BLaER1 (cell line): ENCODE results near the gene ARPC1B.
"Not testable (repeated sequence)": the region's sequence is repeated elsewhere in the genome, so short reads cannot be mapped to it uniquely, and the experiment has no call there.

Experiments used
- H3K27ac ChIP-seq: shearing (Covaris generic); formaldehyde crosslinking; 2 replicates; pipeline ENCODE4 v1.8.1; 2022
- H3K27me3 ChIP-seq: shearing (Covaris generic); formaldehyde crosslinking; 2 replicates; pipeline ENCODE4 v1.8.1; 2022
- H3K36me3 ChIP-seq: shearing (Covaris generic); formaldehyde crosslinking; 2 replicates; pipeline ENCODE4 v1.8.1; 2022
- H3K4me1 ChIP-seq: shearing (Covaris generic); formaldehyde crosslinking; 2 replicates; pipeline ENCODE4 v1.8.1; 2022
- H3K4me2 ChIP-seq: shearing (Covaris generic); formaldehyde crosslinking; 2 replicates; pipeline ENCODE4 v1.8.1; 2022
- H3K4me3 ChIP-seq: shearing (Covaris generic); formaldehyde crosslinking; 2 replicates; pipeline ENCODE4 v1.8.1; 2022
- H3K9ac ChIP-seq: shearing (Covaris generic); formaldehyde crosslinking; 2 replicates; pipeline ENCODE4 v1.8.1; 2022
- H3K9me3 ChIP-seq: shearing (Covaris generic); formaldehyde crosslinking; 2 replicates; pipeline ENCODE4 v1.8.1; 2022
- H4K20me1 ChIP-seq: shearing (Covaris generic); formaldehyde crosslinking; 2 replicates; pipeline ENCODE4 v1.8.1; 2022
- Cebpa-rat ChIP-seq: shearing (Covaris generic); IDR thresholded peaks from 2 replicates; pipeline ENCODE4 v1.8.1; 2022

The ARPC1B gene

GRCh38 chr7:99420986-99421385, 46.5 kb downstream of the ARPC1B start:
- Histone ChIP-seq H3K36me3 (peaks cover 99% of the 10 kb centered on the region), H3K4me3 (no peak overlapping the region), H3K9ac (no peak overlapping the region), H3K4me2 (no peak overlapping the region), H3K4me1 (peaks cover 14% of the 10 kb centered on the region), H3K9me3 (no peaks in the 10 kb centered on the region), H4K20me1 (peaks cover 93% of the 10 kb centered on the region), H3K27ac (no peak overlapping the region), H3K27me3 (no peaks in the 10 kb centered on the region)
- TF ChIP-seq Cebpa-rat: no peak

- H3K9me3 ChIP-seq: no peaks in the 10 kb centered on the region
- TF ChIP-seq Cebpa-rat: no peak
- peaks cover 92% of the 10 kb centered on the region for H3K36me3 ChIP-seq
- peaks cover 14% of the 10 kb centered on the region for H3K4me1 ChIP-seq
- H3K9ac ChIP-seq: no peak overlapping the region
- peaks cover 81% of the 10 kb centered on the region for H4K20me1 ChIP-seq
- H3K4me2 ChIP-seq: no peak overlapping the region
- no peaks in the 10 kb centered on the region for H3K27me3 ChIP-seq
- no peak overlapping the region for H3K4me3 ChIP-seq
- H3K27ac ChIP-seq: no peak overlapping the region
These were observed 47.7 kb downstream of the ARPC1B start for GRCh38 chr7:99422186-99422585.

GRCh38 chr7:99422625-99423024, 48.1 kb downstream of the ARPC1B start:
- Histone ChIP-seq H3K36me3 (peaks cover 87% of the 10 kb centered on the region), H4K20me1 (peaks cover 77% of the 10 kb centered on the region), H3K4me1 (peaks cover 14% of the 10 kb centered on the region), H3K27me3 (no peaks in the 10 kb centered on the region), H3K9me3 (no peaks in the 10 kb centered on the region), H3K9ac (no peak overlapping the region), H3K4me2 (no peak overlapping the region), H3K4me3 (no peak overlapping the region), H3K27ac (no peak overlapping the region)
- TF ChIP-seq Cebpa-rat: no peak

GRCh38 chr7:99424932-99425730, 50.6 kb downstream of the ARPC1B start:
- peaks cover 86% of the 10 kb centered on the region for H3K36me3 ChIP-seq
- H3K4me3 ChIP-seq: no peak overlapping the region
- TF ChIP-seq Cebpa-rat: no peak
- no peaks in the 10 kb centered on the region for H3K27me3 ChIP-seq
- peaks cover 61% of the 10 kb centered on the region for H4K20me1 ChIP-seq
- H3K9me3 ChIP-seq: no peaks in the 10 kb centered on the region
- H3K27ac ChIP-seq: no peak overlapping the region
- H3K4me1 ChIP-seq: peaks cover 3% of the 10 kb centered on the region
- no peak overlapping the region for H3K4me2 ChIP-seq
- no peak overlapping the region for H3K9ac ChIP-seq

GRCh38 chr7:99428972-99429566, 54.5 kb downstream of the ARPC1B start:
- Histone ChIP-seq H3K27ac (no peak overlapping the region), H3K9me3 (no peaks in the 10 kb centered on the region), H3K4me3 (no peak overlapping the region), H3K9ac (no peak overlapping the region), H3K4me1 (no peaks in the 10 kb centered on the region), H3K4me2 (no peak overlapping the region), H3K27me3 (no peaks in the 10 kb centered on the region), H3K36me3 (peaks cover 87% of the 10 kb centered on the region), H4K20me1 (peaks cover 45% of the 10 kb centered on the region)
- TF ChIP-seq Cebpa-rat: no peak

- Histone ChIP-seq H3K9ac (no peak overlapping the region), H3K4me1 (no peaks in the 10 kb centered on the region), H3K27ac (no peak overlapping the region), H3K9me3 (no peaks in the 10 kb centered on the region), H3K27me3 (no peaks in the 10 kb centered on the region), H3K36me3 (peaks cover 87% of the 10 kb centered on the region), H4K20me1 (peaks cover 42% of the 10 kb centered on the region), H3K4me3 (no peak overlapping the region), H3K4me2 (no peak overlapping the region)
- no peak for TF ChIP-seq Cebpa-rat
These were observed 55.2 kb downstream of the ARPC1B start for GRCh38 chr7:99429756-99430155.

GRCh38 chr7:99431756-99432540, 57.4 kb downstream of the ARPC1B start:
- not testable (repeated sequence) for H3K4me1 ChIP-seq, H3K27me3 ChIP-seq, H3K9ac ChIP-seq, H3K4me2 ChIP-seq, H3K27ac ChIP-seq, H3K4me3 ChIP-seq, H3K9me3 ChIP-seq
- peaks cover 86% of the 10 kb centered on the region for H3K36me3 ChIP-seq
- H4K20me1 ChIP-seq: peaks cover 55% of the 10 kb centered on the region

GRCh38 chr7:99433158-99433557, 58.6 kb downstream of the ARPC1B start:
- TF ChIP-seq Cebpa-rat: no peak
- peaks cover 17% of the 10 kb centered on the region for H3K4me1 ChIP-seq
- H3K4me3 ChIP-seq: no peak overlapping the region
- H3K9me3 ChIP-seq: no peaks in the 10 kb centered on the region
- no peak overlapping the region for H3K27ac ChIP-seq
- peaks cover 82% of the 10 kb centered on the region for H3K36me3 ChIP-seq
- no peak overlapping the region for H3K9ac ChIP-seq
- no peaks in the 10 kb centered on the region for H3K27me3 ChIP-seq
- no peak overlapping the region for H3K4me2 ChIP-seq
- peaks cover 62% of the 10 kb centered on the region for H4K20me1 ChIP-seq

- TF ChIP-seq Cebpa-rat: no peak
- no peaks in the 10 kb centered on the region for H3K9me3 ChIP-seq
- H4K20me1 ChIP-seq: peaks cover 67% of the 10 kb centered on the region
- no peaks in the 10 kb centered on the region for H3K27me3 ChIP-seq
- H3K4me3 ChIP-seq: peak overlapping the region; percentile 97
- H3K27ac ChIP-seq: peak overlapping the region; percentile 90
- H3K4me2 ChIP-seq: peak overlapping the region; percentile 94
- peaks cover 29% of the 10 kb centered on the region for H3K4me1 ChIP-seq
- H3K9ac ChIP-seq: peak overlapping the region; percentile 94
- H3K36me3 ChIP-seq: peaks cover 62% of the 10 kb centered on the region
These were observed 63.5 kb downstream of the ARPC1B start for GRCh38 chr7:99437946-99438572.
